ENCODE measurements around the gene POFUT1.
"Not testable (repeated sequence)": the region's sequence is repeated elsewhere in the genome, so short reads cannot be mapped to it uniquely, and the experiment has no call there.

Gene POFUT1

DNA sequence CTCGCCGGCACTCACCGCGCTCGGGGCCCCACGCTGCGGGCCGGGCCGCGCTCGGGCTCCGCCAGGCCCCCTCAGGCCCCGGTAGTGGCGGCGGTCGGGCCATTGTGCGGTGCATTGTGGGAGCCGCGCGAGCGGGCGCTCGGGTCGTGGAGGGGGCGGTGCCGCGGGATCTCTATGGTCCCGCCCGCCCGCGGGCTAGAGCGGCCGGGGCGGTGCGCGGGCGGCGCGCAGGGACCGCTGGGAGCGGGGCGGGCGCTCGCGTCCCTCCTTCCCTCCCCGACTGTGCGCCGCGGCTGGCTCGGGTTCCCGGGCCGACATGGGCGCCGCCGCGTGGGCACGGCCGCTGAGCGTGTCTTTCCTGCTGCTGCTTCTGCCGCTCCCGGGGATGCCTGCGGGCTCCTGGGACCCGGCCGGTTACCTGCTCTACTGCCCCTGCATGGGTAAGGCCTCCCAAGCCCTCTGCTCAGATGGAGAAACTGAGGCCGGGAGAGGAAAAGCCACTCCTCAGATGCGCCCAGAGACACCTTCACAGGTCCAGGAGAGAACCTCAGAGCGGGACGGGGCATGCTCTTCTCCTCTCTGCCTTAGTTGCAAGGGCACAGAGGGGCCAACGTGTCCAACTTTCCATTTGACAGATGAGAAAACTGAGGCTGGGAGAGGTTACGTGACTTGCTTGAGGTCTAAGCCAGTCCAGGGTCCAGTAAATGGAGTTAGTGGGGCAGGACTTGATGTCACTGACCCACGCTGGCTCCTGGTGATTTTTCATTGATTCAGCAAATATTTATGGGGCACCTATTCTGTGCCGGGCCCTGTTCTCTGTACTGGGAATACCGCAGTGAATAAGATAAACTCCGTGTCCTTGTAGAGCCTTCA lies at the start of gene POFUT1, which contains the start of gene PLAGL2:
Gene POFUT1 (plus strand): TSS at position 255 of the 873 bp plus-strand sequence. CDS start 62 bp downstream, at position 317.
Gene PLAGL2 (minus strand): TSS at position 118 of the 873 bp plus-strand sequence. CDS start 5,565 bp downstream, outside the sequence.
- peak; percentile 99 for DNase-seq (ENCODE audit: low spot score)

DNA sequence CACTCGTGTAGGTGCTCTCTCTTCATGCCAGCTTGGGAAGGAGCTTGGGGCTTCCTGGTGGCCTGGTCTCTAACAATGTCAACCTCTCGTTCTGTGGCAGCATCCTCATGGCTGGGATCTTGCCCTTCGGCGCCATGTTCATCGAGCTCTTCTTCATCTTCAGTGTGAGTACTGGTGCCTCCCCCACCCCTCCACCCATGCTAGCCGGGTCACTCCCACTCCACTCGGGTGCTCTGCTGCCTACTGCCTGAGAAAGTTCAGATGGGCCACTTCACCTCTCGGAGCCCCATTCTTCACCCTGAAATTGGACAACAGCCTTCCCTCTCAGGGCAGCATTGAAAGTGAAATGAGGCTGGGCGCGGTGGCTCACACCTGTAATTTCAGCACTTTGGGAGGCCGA lies 49.3 kb upstream of the POFUT1 start:
- DNase-seq (ENCODE audit: low spot score) = no peak

- no peak for DNase-seq (ENCODE audit: low spot score)
Observed at GRCh38 chr20:32158943-32159660, 48.6 kb upstream of the POFUT1 start.

GRCh38 chr20:32159766-32160221 lies 47.9 kb upstream of the POFUT1 start:
- no peak for DNase-seq (ENCODE audit: low spot score)

DNA sequence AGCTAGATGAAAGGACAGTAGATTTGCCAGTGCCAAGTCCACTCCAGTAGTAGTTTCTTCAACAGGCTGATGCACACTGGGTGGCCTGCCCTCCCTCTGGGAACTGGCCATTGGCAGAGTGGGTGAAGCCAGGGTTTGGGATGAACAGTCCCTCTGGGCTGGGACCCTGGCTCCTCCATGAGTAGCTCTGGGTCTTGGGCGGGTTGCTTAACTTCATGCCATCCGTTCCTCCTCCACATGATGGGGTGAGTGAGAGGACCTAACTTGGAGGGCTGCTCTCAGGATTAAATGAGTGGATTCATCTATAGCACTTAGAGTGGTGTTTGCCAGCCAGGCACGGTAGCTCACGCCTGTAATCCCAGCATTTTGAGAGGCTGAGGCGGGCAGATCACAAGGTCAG lies 47.3 kb upstream of the POFUT1 start:
- no peak for DNase-seq (ENCODE audit: low spot score)

DNA sequence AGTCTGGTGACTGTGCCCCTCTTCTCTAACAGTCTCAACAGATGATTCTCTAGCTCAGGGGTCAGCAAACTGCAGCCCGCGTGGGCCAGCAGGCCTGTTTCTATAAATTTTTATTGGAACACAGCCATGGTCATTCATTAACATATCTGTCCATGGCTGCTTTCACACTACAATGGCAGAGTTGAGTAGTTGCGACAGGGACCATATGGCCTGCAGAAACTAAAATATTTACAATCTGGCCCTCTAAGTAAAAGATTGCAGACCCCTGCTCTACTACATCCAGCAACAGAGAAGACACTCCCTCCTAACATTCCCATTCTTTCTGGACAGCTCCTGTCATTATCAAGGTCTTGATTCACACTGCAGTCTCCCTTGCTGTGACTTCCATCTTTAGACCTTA lies 45.3 kb upstream of the POFUT1 start:
- DNase-seq (ENCODE audit: low spot score) = no peak

DNA sequence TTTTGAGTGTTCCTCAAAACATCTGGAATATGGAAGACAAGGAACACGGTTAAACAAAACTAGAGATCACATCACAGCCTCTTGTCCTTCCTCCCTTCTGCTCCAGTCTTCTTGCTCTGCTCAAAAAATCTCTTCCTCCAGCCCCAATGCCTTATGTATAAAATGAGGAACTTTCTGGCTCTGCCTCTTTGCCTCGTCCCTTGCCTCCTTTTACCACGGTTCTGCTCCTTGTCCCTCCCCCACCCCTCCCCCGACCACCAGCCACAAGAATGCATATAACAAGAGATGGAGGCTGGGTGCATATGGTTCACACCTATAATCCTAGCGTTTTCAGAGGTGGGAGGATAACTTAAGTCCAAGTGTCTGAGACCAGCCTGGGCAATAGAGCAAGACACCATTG lies 43.7 kb upstream of the POFUT1 start:
- DNase-seq (ENCODE audit: low spot score) = no peak

DNA sequence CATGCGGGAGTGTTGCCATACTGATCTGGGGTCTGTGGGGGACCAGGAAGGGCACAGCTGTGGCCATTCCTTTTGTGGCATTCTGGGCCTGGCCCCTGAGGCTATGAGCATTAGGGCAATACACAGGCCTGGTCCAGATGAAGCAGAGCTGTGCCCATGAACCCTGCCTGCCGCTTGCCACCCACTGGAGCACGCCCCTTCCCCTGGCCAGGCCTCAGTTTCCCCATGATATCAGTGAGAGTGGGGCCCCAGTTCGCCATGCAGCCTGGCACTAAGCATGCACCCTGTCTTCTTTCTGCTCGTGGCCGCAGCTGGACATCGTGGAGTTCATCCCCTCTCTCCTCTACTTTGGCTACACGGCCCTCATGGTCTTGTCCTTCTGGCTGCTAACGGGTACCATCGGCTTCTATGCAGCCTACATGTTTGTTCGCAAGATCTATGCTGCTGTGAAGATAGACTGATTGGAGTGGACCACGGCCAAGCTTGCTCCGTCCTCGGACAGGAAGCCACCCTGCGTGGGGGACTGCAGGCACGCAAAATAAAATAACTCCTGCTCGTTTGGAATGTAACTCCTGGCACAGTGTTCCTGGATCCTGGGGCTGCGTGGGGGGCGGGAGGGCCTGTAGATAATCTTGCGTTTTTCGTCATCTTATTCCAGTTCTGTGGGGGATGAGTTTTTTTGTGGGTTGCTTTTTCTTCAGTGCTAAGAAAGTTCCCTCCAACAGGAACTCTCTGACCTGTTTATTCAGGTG lies 42.5 kb upstream of the POFUT1 start:
- DNase-seq (ENCODE audit: low spot score) = no peak

- DNase-seq (ENCODE audit: low spot score) = no peak
Observed at GRCh38 chr20:32165836-32166545, 41.7 kb upstream of the POFUT1 start.

- no peak for DNase-seq (ENCODE audit: low spot score)
Observed at GRCh38 chr20:32167552-32167951, 40.1 kb upstream of the POFUT1 start.

DNA sequence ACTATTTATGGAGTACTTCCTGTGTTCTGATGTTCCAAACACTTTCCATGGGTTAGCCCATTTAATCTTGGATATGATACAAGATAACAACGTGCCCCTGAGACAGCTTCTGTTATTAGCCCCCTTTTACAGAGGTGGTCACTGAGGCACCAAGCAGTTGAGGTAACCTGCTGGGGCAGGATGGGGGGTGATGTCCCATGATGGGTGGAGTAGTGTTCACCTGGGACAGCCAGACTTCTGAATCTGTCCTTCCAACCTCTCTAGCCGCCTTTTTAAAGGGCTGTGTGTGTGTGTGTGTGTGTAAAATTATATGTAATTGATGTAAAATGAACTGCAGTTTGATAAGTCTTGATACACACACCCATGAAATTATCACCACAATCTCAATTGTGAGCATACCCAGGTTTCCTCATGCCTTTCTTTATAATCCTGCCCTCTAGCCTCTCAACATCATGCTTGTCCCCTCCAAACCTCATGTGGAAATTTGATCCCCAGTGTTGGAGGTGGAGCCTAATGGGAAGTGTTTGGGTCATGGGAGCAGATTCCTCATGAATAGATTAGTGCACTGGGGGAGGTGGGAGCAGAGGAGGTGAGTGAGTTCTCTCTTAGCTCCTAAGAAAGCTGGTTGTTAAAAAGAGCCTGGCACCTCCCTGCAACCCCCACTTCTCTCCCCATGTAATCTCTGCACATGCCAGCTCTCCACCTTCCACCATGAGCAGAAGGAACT lies 39.3 kb upstream of the POFUT1 start:
- no peak for DNase-seq (ENCODE audit: low spot score)

DNA sequence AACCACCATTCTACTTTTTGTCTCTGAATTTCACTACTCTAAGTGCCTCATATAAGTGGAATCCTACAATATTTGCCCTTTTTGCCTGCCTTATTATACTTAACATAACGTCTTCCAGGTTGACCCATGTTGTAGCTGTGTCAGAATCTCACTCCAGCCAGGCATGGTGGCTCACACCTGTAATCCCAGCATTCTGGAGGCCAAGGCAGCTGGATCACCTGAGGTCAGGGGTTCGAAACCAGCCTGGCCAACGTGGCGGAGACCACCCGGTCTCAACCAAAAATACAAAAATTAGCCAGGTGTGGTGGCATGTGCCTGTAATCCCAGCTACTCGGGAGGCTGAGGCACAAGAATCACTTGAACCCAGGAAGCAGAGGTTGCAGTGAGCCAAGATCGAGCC lies 30.0 kb upstream of the POFUT1 start:
- DNase-seq (ENCODE audit: low spot score) = not testable (repeated sequence)

DNA sequence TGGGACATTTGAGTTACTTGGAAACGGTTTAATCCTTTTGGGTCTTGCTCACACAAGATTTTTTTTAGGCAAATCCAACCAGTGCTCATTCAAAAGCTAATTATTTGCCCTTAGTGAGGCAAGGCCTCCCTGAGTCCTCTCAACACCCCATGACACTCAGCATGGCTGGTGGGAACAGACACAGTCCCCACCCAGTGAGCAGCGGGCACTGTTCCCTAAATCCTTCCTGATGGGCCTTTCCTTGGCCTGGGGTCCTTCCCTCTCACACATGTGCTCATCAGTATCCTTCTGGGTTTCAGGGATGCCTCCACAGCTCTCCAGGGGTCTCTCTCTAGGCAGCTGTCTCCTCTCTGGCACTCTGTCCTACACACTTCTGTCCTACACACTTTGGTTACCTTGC lies 28.2 kb upstream of the POFUT1 start:
- DNase-seq (ENCODE audit: low spot score) = no peak

DNA sequence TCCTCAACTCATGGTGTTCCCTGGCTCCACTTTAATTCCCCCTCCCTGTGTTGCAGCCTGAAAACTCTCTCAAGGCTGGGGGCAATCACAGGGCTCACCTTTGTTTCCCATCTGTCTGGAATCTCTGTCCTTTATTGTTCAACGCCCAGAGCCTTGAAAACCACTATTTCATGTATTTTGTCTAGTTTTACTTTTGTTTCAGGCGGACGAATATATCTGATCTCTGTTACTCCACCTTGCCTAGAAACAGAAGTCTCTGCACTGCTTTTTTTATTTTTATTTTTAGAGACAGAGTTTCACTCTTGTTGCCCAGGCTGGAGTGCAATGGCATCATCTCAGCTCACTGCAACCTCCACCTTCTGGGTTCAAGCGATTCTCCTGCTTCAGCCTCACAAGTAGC lies 27.7 kb upstream of the POFUT1 start:
- no peak for DNase-seq (ENCODE audit: low spot score)

DNA sequence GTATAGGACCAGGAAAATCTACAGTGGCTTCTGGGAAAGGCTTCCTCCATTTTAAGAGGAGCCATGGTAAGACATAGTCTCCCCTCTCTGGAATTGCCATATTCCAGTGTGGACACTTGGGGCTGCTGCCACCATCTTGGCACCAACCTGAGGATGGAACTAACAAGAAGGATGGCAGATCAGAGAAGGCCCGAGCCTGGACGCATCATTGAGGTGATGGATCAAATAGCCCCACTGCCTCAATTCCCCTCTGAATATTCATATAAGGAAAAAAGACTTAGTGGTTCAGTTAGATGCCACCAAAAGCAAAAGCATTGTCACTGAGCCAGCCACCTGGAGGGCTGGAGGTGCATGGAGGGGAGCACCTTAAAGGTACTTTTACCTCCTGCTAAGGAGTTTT lies 26.1 kb upstream of the POFUT1 start:
- DNase-seq (ENCODE audit: low spot score) = no peak

- DNase-seq (ENCODE audit: low spot score) = no peak
Observed at GRCh38 chr20:32183947-32184635, 23.6 kb upstream of the POFUT1 start.

DNA sequence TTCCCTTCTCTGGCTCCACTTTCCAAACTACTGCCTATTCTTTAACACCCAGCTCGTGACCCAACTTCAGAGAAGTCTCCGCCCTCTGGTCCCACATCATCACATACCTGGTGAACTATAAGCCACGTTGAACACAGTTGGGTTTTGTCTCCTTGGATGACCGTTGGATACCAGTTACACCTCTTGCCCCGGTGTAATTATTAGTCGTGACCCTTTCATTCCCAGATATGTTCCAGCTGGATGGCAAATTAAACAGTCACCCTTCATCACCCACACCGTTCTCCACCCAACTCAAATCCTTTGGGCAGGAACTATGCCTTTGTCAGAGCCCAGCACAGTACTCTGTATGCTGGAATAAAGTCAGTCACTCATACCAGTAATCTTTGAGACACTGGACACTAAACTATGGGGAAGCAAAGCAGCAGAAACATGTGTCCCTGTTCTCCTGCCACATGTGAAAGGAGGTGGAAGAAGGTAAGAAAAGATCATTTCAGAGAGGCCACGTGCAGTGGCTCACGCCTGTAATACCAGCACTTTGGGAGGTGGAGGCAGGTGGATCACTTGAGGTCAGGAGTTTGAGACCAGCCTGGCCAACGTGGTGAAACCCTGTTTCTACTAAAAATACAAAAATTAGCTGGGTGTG lies 22.6 kb upstream of the POFUT1 start:
- no peak for DNase-seq (ENCODE audit: low spot score)

DNA sequence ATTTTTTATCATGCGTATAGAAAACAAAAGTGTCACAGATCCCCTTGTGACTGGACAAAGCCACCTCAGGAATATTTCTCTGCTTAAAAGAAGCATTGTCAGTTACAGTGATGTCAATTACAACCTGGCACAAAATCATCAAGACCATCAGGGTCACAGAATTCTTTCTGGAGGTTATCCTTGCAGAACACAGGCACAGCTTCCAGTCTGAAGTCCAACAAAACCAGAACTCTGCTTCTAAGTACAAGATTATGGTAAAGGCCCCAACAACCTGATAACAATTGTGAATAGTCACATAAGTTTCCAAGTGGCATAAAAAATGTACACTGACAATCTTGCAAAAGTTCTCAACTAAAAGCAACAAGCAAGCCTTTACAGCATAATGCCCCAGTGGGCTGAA lies 21.2 kb upstream of the POFUT1 start:
- DNase-seq (ENCODE audit: low spot score) = no peak

DNA sequence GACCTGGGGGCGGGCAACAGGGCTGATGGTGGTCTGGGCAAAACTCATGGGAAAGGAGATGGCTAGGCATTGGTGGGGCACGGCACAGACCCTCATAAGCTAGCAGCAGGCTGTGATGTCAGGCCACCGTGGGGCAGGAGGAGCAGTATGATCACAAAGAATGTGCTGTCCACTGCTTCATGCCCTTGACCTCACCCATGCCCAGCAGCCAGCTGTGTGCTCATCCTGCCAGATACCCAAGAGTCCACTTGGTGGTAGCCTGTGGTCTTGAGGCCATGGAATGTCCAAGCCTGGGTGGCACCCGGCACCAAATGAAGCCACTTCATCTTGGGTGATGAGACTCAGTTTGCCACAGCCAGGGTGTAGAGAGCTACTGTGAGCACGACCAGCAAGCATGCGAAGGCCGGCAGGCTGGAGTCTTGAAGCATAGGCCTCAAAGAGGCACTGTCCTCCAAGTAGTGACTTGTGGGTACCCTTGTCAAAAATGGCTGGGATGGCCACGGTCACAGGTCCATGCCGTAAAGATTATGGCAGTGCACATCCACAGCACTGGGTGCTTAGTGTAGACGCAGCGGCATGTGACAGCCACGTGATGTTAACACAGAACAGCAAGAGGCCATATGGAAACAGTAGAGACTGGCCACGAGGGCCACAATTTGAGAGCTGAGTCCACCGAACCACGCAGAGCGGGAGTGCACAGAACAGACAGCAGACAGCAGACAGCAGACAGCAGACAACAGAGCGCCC lies 19.1 kb upstream of the POFUT1 start:
- DNase-seq (ENCODE audit: low spot score) = no peak

Measured in germinal center (tissue), 1 donor.